ENCODE measurements around the gene ABAT.
"Not testable (repeated sequence)": the region's sequence is repeated elsewhere in the genome, so short reads cannot be mapped to it uniquely, and the experiment has no call there.

GRCh38 chr16:8786316-8786715 is 111.9 kb downstream of the ABAT start:
- TF ChIP-seq CTCF (IDR thresholded peaks at IDR 0.05; ENCODE audit: insufficient read depth, low read length, poor library complexity, severe bottlenecking); EZH2phosphoT487 (conservative IDR thresholded peaks at IDR 0.05; ENCODE audit: low read length): not testable (repeated sequence)

Data from SU-DHL-6 (cell line).